Karpas-422 (cell line): ENCODE results near the gene GALNT18. TPM values are rescaled to one million over a fixed set of nuclear protein-coding genes. Genes with fewer than 3 reads are reported as not detected.

ENCODE experiments used
- DNase-seq: peaks from one replicate; pipeline ENCODE4 v3.0.0-alpha.2; 2015
- H2AFZ ChIP-seq: fragments of 200-600 bp; sonication (generic); 2 replicates; pipeline ENCODE4 v1.6.1; 2014; ENCODE audit warnings: antibody characterized with exemption, low read length, mixed read lengths
- H3K27ac ChIP-seq: fragments of 200-600 bp; sonication (generic); 2 replicates; pipeline ENCODE4 v1.5.1; 2014; ENCODE audit warnings: mild to moderate bottlenecking, low read length, moderate library complexity
- H3K27me3 ChIP-seq: fragments of 200-600 bp; sonication (generic); 2 replicates; pipeline ENCODE4 v1.6.1; 2014; ENCODE audit warnings: low read length, mixed read lengths
- H3K36me3 ChIP-seq: fragments of 200-600 bp; sonication (generic); 2 replicates; pipeline ENCODE4 v1.6.1; 2014; ENCODE audit warnings: low read length, mixed read lengths; ENCODE audit not compliant: insufficient read depth
- H3K4me1 ChIP-seq: fragments of 200-600 bp; sonication (generic); 2 replicates; pipeline ENCODE4 v1.6.1; 2014; ENCODE audit warnings: mild to moderate bottlenecking, low read length, mixed read lengths
- H3K4me2 ChIP-seq: fragments of 200-600 bp; sonication (generic); 2 replicates; pipeline ENCODE4 v1.6.1; 2014; ENCODE audit warnings: low read length, low read depth, mild to moderate bottlenecking; ENCODE audit not compliant: poor library complexity, severe bottlenecking
- H3K4me3 ChIP-seq: fragments of 200-600 bp; sonication (generic); 2 replicates; pipeline ENCODE4 v1.5.1; 2014; ENCODE audit warnings: mild to moderate bottlenecking, antibody characterized with exemption, low read length, mixed read lengths
- H3K79me2 ChIP-seq: fragments of 200-600 bp; sonication (generic); 2 replicates; pipeline ENCODE4 v1.6.1; 2014; ENCODE audit warnings: mild to moderate bottlenecking, low read length, mixed read lengths
- H3K9ac ChIP-seq: fragments of 200-600 bp; sonication (generic); 2 replicates; pipeline ENCODE4 v1.6.0; 2014; ENCODE audit warnings: low read length
- H3K9me2 ChIP-seq: fragments of 200-600 bp; sonication (generic), shearing (Covaris generic); replicated peaks from 2 replicates; pipeline ENCODE4 v1.6.0; 2014; ENCODE audit warnings: mild to moderate bottlenecking, low read length, moderate library complexity; ENCODE audit not compliant: insufficient read depth
- H3K9me3 ChIP-seq: fragments of 300-700, 200-600 bp; sonication (generic); 2 replicates; pipeline ENCODE4 v1.6.1; 2014; ENCODE audit warnings: low read length, mixed read lengths
- H4K20me1 ChIP-seq: fragments of 200-600 bp; sonication (generic); 2 replicates; pipeline ENCODE4 v1.6.1; 2014; ENCODE audit warnings: mild to moderate bottlenecking, antibody characterized with exemption, low read length, low read depth; ENCODE audit not compliant: insufficient read depth
- total RNA-seq: library from RNA; depleted of rRNA; stranded (reverse); fragments of >200 nt; shearing (Covaris generic); gene quantifications from 2 replicates; pipeline ENCODE4 v1.2.3, GENCODE V29; 2014; ENCODE audit warnings: low replicate concordance

Gene GALNT18
- total RNA-seq, 1 experiment from 2014 or later, result not detected

DNA sequence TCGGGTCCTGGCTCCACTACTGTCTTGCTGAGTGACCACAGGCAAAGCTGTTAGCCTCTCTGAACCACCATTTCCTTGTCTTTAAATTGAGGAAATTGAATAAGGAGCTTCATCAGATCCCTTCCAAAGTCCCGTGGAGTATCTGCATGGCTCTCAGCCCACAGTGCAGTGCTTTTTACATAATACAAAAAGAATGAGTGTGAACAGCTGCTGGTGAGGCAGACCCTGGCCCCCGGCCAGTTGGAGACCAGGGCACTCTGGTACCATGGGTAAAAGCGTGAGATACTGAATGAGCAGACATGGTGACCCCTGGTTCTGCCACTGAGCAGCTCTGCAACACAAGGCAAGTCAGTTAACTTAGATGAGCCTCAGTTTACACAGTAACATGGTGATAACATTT lies 86.8 kb downstream of the GALNT18 start:
- no peak overlapping the region for H3K4me3 ChIP-seq

DNA sequence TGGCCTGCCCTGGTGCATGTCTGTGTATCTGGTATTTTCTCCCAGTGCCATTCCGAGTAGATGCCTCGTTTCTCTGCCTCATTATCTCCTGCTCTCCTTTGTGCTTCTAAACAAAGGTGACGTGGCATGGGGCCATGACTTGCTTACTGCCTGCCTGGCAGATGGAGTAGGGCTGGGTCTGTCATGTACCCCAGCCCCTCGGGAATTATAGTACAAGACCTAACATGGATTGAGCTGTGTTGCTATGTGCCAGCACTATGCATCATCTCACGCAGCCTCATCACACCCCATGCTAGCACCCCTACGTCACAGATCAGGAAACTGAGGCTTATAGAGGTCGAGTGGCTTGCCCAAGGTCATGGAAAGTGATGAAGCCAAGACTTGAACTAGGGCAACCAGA lies 88.1 kb downstream of the GALNT18 start:
- no peaks in the 10 kb centered on the region for H4K20me1 ChIP-seq
- no peak overlapping the region for H2AFZ ChIP-seq
- no peak overlapping the region for H3K9ac ChIP-seq
- no peaks in the 10 kb centered on the region for H3K9me2 ChIP-seq
- H3K4me1 ChIP-seq, result no peaks in the 10 kb centered on the region
- no peak for DNase-seq
- no peak overlapping the region for H3K4me3 ChIP-seq
- H3K79me2 ChIP-seq, result no peaks in the 10 kb centered on the region
- no peaks in the 10 kb centered on the region for H3K27me3 ChIP-seq
- H3K36me3 ChIP-seq, result no peaks in the 10 kb centered on the region
- H3K9me3 ChIP-seq, result no peaks in the 10 kb centered on the region
- no peak overlapping the region for H3K4me2 ChIP-seq
- H3K27ac ChIP-seq, result no peak overlapping the region

More for the DNA sequence above, 86.8 kb downstream of the GALNT18 start:
- Histone ChIP-seq H3K27ac (no peak overlapping the region), H3K36me3 (no peaks in the 10 kb centered on the region), H3K9ac (no peak overlapping the region), H3K79me2 (no peaks in the 10 kb centered on the region), H4K20me1 (no peaks in the 10 kb centered on the region), H3K4me1 (no peaks in the 10 kb centered on the region), H3K9me2 (no peaks in the 10 kb centered on the region), H3K9me3 (no peaks in the 10 kb centered on the region), H3K27me3 (no peaks in the 10 kb centered on the region), H2AFZ (no peak overlapping the region), H3K4me2 (no peak overlapping the region)
- no peak for DNase-seq

DNA sequence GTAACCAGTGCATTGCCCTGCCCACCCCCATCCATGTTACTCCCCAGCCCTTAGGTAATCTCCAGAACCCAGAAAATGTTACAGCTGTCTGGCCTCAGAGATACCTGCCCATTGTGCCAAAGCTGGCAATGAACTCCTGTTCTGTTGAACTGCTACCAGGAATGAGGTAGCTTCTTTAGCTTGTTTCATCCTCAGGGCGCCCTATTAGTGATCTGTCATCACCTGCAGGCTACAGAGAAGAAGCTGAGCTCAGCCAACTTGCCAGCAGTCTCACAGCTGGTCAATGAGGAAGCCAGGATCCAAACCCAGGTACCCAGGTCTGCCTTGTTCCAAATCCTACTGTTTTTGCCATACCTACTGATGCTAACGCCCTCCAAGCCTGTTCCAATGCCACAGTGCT lies 88.7 kb downstream of the GALNT18 start:
- no peaks in the 10 kb centered on the region for H3K27me3 ChIP-seq
- H2AFZ ChIP-seq, result no peak overlapping the region
- no peak overlapping the region for H3K9ac ChIP-seq
- DNase-seq, result no peak
- no peak overlapping the region for H3K4me3 ChIP-seq
- no peak overlapping the region for H3K27ac ChIP-seq
- H4K20me1 ChIP-seq, result no peaks in the 10 kb centered on the region
- H3K79me2 ChIP-seq, result no peaks in the 10 kb centered on the region
- H3K9me3 ChIP-seq, result no peaks in the 10 kb centered on the region
- no peaks in the 10 kb centered on the region for H3K9me2 ChIP-seq
- H3K36me3 ChIP-seq, result no peaks in the 10 kb centered on the region
- H3K4me1 ChIP-seq, result no peaks in the 10 kb centered on the region
- no peak overlapping the region for H3K4me2 ChIP-seq

DNA sequence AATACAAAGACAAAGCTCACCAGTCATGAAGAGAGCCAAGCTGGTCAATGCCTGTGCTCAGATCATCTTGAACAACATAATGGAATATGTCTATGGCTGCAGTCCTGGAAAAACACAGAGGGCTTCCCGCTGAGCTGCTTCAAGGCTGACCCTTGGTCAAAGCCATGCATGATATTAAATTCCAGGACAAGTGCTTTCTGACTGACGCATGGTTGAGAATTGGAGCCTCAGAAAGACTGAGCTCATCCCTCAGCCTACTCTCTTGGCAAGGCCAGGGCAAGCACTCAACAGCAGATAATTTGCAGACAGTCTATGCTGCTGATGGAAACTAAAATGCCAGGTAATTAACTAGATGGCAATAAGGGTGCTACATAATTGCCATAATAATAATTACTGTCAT lies 89.2 kb downstream of the GALNT18 start:
- H3K4me1 ChIP-seq, result no peaks in the 10 kb centered on the region
- no peak overlapping the region for H2AFZ ChIP-seq
- H3K9ac ChIP-seq, result no peak overlapping the region
- no peaks in the 10 kb centered on the region for H3K36me3 ChIP-seq
- no peak overlapping the region for H3K27ac ChIP-seq
- no peak overlapping the region for H3K4me3 ChIP-seq
- DNase-seq, result no peak
- no peak overlapping the region for H3K4me2 ChIP-seq
- H3K27me3 ChIP-seq, result no peaks in the 10 kb centered on the region
- no peaks in the 10 kb centered on the region for H3K79me2 ChIP-seq
- no peaks in the 10 kb centered on the region for H3K9me3 ChIP-seq
- no peaks in the 10 kb centered on the region for H4K20me1 ChIP-seq
- H3K9me2 ChIP-seq, result no peaks in the 10 kb centered on the region

DNA sequence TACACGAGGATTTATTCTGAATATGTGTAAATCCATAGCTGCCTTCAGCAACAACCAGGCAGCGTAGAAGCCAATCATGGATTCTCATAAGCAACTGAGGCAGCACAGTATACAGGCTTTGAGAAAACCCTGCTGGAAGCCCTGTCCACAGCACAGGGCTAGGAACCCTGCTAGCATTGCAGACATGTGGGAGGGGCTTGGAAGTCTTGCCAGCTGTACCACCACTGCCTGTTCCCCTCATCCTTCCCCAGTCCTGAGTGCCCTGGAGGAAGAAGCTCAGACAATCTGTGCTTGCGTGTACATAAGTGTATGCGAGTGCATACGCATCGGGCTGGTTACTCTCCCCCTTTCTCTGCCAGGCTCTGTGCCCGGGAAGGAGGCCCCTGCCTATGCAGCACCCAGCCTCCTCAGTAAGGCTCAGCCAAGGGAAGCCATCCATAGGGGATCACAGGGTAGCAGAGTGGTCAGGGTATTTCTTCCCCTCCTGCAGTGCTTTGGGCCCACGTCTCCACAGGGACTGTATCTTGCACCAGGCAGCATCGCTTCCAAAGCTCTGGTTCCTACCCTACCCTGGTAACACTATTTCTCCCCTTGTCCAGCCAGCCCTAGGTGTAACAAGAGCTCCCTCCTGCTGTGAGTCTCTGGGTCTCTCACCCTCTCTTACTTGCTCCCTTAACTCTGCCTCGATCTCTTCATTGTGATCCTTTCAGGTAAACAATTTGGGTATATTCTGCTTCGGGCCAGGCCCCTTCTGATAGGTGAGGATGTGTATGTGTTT lies 90.5 kb downstream of the GALNT18 start:
- H3K4me1 ChIP-seq, result no peaks in the 10 kb centered on the region
- H3K9me2 ChIP-seq, result no peaks in the 10 kb centered on the region
- no peak for DNase-seq
- H4K20me1 ChIP-seq, result no peaks in the 10 kb centered on the region
- H3K9ac ChIP-seq, result no peak overlapping the region
- H2AFZ ChIP-seq, result no peak overlapping the region
- H3K4me2 ChIP-seq, result no peak overlapping the region
- no peaks in the 10 kb centered on the region for H3K27me3 ChIP-seq
- no peaks in the 10 kb centered on the region for H3K79me2 ChIP-seq
- no peaks in the 10 kb centered on the region for H3K9me3 ChIP-seq
- H3K27ac ChIP-seq, result no peak overlapping the region
- H3K4me3 ChIP-seq, result no peak overlapping the region
- no peaks in the 10 kb centered on the region for H3K36me3 ChIP-seq

DNA sequence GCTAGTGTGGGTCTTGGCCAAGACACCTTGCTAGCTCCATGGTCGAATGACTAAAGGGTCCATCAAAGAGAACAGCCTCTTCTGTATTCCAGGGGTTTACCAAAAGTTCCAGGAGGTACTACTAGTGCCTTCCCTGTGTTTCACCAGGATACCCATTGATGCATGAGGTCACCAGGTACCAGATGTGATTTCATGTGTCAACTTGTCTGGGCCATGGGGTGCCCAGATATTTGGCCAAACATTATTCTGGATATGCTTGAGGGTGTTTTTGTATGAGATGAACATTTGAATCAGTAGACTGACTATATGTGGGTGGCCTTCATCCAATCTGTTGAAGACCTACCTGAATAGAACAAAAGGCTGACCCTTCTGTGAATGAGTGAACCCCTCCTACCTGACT lies 92.8 kb downstream of the GALNT18 start:
- Histone ChIP-seq H3K4me1 (no peaks in the 10 kb centered on the region), H3K9me3 (no peaks in the 10 kb centered on the region), H2AFZ (no peak overlapping the region), H4K20me1 (no peaks in the 10 kb centered on the region), H3K27ac (no peak overlapping the region), H3K4me3 (no peak overlapping the region), H3K9ac (no peak overlapping the region), H3K36me3 (no peaks in the 10 kb centered on the region), H3K27me3 (no peaks in the 10 kb centered on the region), H3K4me2 (no peak overlapping the region), H3K79me2 (no peaks in the 10 kb centered on the region), H3K9me2 (no peaks in the 10 kb centered on the region)
- no peak for DNase-seq

DNA sequence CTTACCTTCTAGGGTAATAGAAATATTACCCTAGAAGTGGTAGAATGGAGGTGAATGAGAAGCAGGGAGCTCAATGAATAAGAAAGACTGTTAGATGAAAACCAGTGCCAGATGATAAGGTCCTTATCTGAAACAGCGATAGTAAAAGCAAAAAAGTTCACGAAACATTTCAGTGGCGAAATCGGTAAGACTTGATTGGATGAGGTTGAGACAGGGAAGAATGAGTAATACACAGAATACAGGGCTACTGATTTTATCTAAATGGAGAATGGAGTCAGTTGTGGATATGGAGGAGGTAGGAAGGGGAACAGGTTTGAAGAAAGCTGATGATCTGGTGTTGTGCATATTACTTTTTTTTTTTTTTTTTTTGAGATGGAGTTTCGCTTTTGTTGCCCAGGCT lies 96.5 kb downstream of the GALNT18 start:
- DNase-seq, result no peak
- no peaks in the 10 kb centered on the region for H3K9me3 ChIP-seq

DNA sequence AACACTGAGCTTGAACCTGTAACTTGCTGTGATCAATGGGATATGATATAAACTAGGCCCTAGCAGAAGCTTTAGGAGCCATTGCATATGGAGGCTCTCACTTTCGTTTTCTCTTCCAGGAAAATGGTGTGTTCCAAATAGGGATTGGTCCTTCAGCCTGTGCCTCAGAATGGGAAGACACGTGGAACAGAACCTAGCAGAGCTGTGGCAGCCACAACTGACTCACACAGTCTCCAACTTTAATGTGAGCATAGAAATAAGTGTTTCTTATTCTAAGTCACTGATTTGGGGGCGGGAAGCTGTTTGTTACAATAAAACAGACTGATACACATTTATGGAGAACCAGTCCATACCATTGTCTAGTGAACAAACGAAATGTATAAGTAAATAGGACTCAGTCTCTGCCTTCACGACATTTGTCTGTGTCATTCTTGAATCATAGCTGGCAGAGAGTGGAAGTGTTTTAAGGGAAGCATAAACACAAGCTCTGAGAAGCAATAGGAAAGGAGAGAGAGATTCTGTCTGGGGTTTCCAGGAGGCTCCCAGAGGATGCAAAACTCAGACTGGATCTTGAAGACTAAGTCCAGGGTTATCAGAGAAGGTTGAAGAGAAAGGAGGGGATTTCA lies 97.3 kb downstream of the GALNT18 start:
- Histone ChIP-seq H3K36me3 (no peaks in the 10 kb centered on the region), H3K27me3 (no peaks in the 10 kb centered on the region), H3K4me1 (no peaks in the 10 kb centered on the region), H3K4me3 (no peak overlapping the region), H3K9me2 (no peaks in the 10 kb centered on the region), H3K9me3 (no peaks in the 10 kb centered on the region), H3K9ac (no peak overlapping the region), H3K79me2 (no peaks in the 10 kb centered on the region), H3K4me2 (no peak overlapping the region), H2AFZ (no peak overlapping the region), H3K27ac (no peak overlapping the region), H4K20me1 (no peaks in the 10 kb centered on the region)
- DNase-seq, result no peak

More for the DNA sequence above, 96.5 kb downstream of the GALNT18 start:
- no peak overlapping the region for H3K4me3 ChIP-seq
- no peak overlapping the region for H3K4me2 ChIP-seq
- H3K4me1 ChIP-seq, result no peaks in the 10 kb centered on the region
- no peaks in the 10 kb centered on the region for H3K27me3 ChIP-seq
- no peak overlapping the region for H2AFZ ChIP-seq
- no peaks in the 10 kb centered on the region for H3K9me2 ChIP-seq
- no peaks in the 10 kb centered on the region for H3K36me3 ChIP-seq
- H3K27ac ChIP-seq, result no peak overlapping the region
- H3K79me2 ChIP-seq, result no peaks in the 10 kb centered on the region
- H3K9ac ChIP-seq, result no peak overlapping the region
- H4K20me1 ChIP-seq, result no peaks in the 10 kb centered on the region
